UCSD-AML1 (cell line): ENCODE data around the gene NUP42.
A peak's percentile ranks its signal among the peaks of the same experiment; 100 is the strongest.
"Not testable (repeated sequence)": the region's sequence is repeated elsewhere in the genome, so short reads cannot be mapped to it uniquely, and the experiment has no call there.

ENCODE experiments used
- DNase-seq: peaks from one replicate; lab custom pipeline; 2025; ENCODE audit not compliant: unreplicated experiment; lab: John Stamatoyannopoulos, UW

NUP42 gene, protein sequence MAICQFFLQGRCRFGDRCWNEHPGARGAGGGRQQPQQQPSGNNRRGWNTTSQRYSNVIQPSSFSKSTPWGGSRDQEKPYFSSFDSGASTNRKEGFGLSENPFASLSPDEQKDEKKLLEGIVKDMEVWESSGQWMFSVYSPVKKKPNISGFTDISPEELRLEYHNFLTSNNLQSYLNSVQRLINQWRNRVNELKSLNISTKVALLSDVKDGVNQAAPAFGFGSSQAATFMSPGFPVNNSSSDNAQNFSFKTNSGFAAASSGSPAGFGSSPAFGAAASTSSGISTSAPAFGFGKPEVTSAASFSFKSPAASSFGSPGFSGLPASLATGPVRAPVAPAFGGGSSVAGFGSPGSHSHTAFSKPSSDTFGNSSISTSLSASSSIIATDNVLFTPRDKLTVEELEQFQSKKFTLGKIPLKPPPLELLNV

DNA sequence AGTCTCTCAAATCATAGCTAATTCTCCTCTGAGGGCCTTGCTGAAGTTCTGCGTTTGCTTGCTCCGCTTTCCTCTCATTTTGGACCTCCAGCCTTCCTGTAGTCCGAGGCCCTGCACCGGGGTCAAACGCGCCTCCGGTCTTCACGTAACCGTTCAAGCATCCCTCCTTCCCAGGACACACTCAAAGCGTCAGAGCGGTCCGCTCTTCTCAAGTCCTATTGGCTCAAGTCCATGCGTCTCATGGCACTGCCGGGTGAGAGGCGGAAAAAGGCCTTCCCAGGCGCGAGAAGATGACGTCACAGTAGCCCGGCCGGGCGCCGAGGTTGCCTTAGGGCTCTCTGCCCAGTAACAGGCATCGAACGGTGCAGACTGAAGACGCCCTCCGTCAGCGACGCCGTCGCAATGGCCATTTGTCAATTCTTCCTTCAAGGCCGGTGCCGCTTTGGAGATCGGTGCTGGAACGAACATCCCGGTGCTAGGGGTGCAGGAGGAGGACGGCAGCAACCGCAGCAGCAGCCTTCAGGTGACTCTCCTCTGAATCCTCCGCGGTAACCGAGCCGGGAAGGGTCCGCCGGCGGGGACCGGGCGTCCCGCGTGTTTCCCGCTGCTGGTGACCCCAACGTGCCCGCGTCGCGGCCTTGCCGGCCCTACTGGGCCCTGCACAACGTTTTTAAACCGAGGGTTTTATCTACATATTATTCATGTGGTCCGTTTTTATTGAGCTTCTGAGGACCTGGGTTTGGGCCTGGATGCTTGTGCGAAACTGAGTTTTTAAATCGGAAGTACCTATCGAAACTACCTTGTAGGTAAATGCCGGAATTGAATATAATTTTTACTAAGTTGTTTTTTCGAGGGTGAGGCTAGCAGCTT lies at the start of gene NUP42:
NUP42 (plus strand) TSS at position 365 of the 870 bp plus-strand sequence; CDS start at position 403, 38 bp downstream.
- peak; percentile 92 for DNase-seq

GRCh38 chr7:23133797-23134196 lies 48.1 kb upstream of the NUP42 start:
- DNase-seq, result no peak

DNA sequence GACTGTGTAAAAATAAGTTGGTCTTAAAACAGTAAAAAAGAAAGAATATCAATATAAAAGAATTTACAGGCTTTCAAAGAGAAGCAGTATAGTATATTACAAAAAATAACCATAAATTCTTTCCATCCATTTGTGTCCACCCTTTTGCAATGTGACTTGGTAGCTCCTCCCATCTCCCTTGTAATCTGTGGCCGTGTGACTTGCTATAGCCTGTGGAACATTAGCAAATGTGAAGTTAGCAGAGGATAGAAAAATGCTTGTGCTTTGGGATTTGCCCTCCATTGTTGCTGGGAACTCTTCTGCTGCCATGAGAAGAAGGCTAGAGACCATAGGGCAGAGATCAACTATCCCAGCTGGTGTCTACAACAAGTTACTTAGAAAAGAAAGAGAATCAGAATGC lies 46.1 kb upstream of the NUP42 start:
- DNase-seq, result no peak

GRCh38 chr7:23136216-23136615 lies 45.6 kb upstream of the NUP42 start:
- no peak for DNase-seq

GRCh38 chr7:23157679-23158078 lies 24.2 kb upstream of the NUP42 start:
- DNase-seq, result no peak

DNA sequence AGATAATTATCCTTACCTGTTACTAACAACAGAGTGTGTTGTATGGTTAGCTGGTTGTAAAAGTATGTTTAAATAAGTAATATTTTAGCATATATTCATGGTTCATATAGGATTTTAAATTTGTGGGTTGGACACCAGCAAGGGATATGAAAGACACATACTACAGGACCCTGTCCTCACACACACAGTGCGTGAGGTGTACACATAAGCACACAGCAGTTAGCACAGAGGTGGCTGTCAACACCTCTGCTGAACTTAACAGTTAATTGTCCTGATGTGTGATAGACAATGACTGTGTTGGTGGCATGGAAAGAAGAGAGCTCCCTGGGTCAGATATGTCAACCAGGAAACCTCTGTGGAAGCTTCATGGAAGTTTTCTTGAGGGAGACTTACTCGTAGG lies 23.3 kb upstream of the NUP42 start:
- DNase-seq, result no peak

DNA sequence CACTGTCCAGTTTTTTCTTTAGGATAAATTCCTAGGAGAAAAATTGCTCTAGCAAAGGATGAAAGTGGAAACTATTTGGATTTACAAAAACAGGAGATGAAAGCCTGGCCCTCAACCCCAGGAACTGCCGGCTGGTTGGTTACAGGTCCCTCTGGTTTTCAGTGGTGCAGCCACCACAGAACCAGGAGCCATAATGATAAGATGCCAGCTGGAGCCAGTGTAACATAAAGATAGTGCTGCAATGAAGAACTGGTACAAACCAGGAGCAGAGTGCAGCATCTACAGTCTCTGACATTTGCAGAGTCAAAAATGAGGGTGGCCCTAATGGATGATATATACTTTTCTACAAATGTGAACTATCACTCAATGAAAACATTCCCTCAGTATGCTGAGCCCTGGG lies 20.4 kb upstream of the NUP42 start:
- no peak for DNase-seq

DNA sequence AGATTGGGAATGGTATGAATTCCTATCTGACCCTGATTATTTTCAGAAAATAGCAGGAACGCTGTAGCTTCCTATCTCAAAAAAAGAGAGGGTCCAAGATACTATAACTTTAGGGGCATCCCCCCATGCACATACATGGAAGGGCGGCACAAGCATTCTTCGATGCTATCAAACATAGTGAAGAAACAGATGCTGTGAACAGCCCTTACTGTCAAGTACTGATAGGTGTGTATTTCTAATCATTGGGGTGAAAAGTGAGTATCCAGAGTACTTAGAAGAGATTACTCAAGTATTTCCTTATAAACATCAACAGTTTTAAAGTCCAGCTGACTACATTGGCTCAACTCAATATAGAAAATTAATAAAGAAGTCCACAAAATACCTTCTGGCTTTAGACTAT lies 17.0 kb upstream of the NUP42 start:
- DNase-seq, result no peak

GRCh38 chr7:23165316-23165715 lies 16.5 kb upstream of the NUP42 start:
- no peak for DNase-seq

DNA sequence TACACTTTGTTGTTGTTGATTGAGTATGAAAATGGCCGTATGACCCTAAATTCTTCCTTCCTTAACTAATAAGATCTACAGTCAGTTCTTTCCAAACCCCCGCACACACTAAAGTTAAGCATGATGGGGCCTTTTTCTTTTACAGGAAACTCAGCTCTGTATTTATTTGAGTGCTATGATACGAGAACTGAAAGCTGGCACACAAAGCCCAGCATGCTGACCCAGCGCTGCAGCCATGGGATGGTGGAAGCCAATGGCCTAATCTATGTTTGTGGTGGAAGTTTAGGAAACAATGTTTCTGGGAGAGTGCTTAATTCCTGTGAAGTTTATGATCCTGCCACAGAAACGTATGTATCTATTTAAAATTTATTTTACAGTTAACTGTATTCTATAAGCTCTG lies 14.2 kb upstream of the NUP42 start:
- DNase-seq, result no peak

DNA sequence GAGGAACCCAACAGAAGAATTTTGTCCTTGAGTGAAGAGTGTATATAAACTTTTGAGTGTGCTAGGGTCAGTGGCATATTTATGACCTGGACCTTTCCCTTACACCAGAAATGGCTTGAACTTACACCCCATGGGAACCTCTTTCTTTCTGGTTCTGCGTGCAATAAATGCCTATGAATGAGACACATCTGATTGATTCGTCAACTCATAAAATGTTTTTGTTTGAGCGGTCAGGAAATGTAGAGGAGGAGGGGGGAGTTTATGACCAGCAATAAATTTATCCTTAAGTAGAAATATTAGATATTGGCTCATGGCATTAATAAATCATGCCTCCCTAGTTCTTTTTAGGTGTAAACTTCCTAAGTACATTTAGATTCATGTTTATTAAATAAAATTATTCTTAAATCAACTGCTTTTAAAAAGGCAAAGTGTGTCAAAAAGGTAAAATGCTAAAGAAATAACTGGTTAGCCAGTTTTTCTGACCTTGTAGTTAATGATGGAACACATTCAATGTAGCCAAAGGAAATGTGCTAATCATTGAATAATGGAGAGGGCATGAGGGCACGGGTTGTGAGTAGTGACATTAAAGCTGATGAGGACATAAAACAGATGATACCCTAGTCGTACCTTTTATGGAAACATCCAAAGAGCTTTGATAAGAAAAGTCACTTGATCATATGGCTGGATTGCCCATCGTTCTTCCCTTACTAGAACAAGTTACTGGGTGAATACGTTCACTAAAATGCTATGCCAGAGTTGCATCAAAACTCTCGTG lies 13.6 kb upstream of the NUP42 start:
- no peak for DNase-seq

DNA sequence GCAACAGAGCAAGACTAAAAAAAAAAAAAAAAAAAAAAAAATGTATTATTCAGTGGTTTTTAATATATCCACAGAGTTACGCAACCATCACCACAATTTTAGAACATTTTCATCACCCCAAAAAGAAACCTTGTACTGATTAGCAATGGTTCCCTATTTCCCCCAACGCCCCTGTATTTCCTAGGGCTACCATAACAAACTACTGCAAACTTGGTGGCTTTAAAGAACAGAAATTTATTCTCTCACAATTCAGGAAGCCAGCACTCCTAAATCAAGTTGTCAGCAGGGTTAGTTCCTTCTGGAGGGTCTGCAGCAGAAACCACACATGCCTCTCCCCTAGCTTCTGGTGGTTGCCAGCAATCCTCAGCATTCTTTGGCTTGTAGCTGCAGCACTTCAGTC lies 5.9 kb upstream of the NUP42 start:
- DNase-seq, result no peak

DNA sequence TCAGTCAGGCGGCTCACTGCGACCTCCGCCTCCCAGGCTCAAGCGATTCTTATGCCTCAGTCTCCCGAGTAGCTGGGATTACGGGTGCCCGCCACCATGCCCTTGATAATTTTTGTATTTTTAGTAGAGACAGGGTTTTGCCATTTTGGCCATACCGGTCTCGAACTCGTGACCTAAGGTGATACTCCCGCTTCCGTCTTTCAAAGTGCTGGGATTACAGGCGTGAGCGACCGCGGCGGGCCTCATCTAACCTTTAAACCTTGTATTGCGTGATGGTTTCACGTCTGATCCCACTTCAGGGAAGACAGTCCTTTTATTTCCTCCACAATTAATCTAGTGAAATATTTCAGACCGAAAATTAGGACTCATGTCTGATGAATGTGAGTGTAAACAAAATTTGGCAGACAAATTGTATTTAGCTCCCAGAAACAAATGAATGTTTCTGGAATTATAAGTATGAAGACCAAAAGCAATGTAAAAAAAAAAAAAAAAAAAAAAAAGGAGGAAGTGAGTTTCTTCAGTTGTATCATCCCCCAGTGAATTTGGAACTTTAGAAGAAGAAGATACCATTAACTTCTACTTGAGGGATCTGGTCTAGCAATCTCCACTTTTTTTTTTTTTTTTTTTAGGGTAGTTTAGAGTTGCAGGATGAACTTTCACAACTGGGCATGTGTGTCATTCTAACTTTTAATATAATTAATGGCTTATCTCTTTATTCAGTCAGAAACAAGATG lies 1.6 kb downstream of the NUP42 start:
- no peak for DNase-seq

- no peak for DNase-seq
These were observed 2.4 kb downstream of the NUP42 start for GRCh38 chr7:23184291-23184690.

- DNase-seq, result no peak
These were observed 3.0 kb downstream of the NUP42 start for GRCh38 chr7:23184709-23185359.

- no peak for DNase-seq
These were observed 4.1 kb downstream of the NUP42 start for GRCh38 chr7:23185980-23186379.

GRCh38 chr7:23191022-23191421 lies 9.2 kb downstream of the NUP42 start:
- no peak for DNase-seq

GRCh38 chr7:23193650-23194227 lies 11.9 kb downstream of the NUP42 start:
- not testable (repeated sequence) for DNase-seq

DNA sequence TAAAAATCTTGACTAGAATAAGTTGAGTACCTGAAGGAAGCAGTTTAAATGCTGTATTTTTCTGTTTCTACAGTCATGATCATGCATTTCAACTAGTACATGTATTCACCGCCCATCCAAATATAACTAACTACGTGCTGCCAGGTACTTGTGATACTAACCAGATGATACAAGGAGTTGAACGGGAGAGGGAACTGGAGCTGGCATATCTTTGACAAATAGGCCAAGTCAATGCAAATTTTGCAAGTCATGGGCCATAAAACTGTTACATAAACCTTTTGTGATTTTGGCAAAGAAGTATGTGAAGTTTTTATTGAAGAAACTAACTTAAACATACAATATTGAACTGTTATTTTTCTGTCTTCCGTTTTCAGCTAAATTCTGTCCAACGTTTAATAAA lies 14.5 kb downstream of the NUP42 start:
- DNase-seq, result no peak

DNA sequence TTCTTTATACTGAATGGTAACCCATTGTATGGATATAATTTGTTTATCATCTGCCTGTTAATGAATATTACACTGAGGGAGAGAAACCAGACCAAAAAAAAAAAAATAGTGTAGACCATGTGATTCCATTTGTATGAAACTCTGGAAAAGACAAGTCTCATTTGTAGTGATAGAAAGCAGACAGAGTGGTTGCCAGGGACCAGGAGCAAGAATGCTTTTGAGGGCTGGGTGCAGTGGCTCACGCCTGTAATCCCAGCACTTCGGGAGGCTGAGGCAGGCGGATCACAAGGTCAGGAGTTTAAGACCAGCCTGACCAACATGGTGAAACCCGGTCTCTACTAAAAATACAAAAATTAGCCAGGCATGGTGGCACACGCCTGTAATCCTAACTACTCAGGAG lies 15.9 kb downstream of the NUP42 start:
- not testable (repeated sequence) for DNase-seq
